Body of pancreas (tissue), 4 donors: Measurements from ENCODE around the gene NSD2.

Experiments
- CTCF ChIP-seq, 7 experiments: fragments of 450-650 bp in 4 of 7; fragments of 200-600 bp in 3 of 7; sonication (generic) in 3 of 7; IDR thresholded peaks; one replicate each; pipeline ENCODE4 v1.5.1; 2016 to 2019; ENCODE audit warnings: antibody characterized with exemption in 7 of 7
- POLR2A ChIP-seq, 3 donors: fragments of 450-650 bp; IDR thresholded peaks; one replicate each; pipeline ENCODE4 v1.6.1; 2016; ENCODE audit warnings: antibody characterized with exemption in 3 of 3, mild to moderate bottlenecking in 2 of 3

GRCh38 chr4:1981251-1982058, 110.3 kb downstream of the NSD2 start:
- no peak for TF ChIP-seq POLR2A (IDR thresholded peaks at IDR 0.05)
- no peak for TF ChIP-seq CTCF (IDR thresholded peaks at IDR 0.05)
